A673 (cell line): ENCODE results near the gene NEUROD2. TPM values are rescaled to one million over a fixed set of nuclear protein-coding genes. Genes with fewer than 3 reads are reported as not detected.

ENCODE experiments used
- BruUV-seq: library from RNA; stranded (reverse); fragments of 400-500 nt; replicated peaks from 2 replicates; lab custom pipeline; 2021; lab: Mats Ljungman, UMichigan
- CTCF ChIA-PET: fragments of 300-600 bp; sonication (Branson Sonifier 250); formaldehyde crosslinking; loops from one replicate; lab custom pipeline; 2022; ENCODE audit warnings: antibody characterized with exemption; lab: Charles Lee
- POLR2A ChIA-PET: fragments of 300-600 bp; sonication (Branson Sonifier 250); formaldehyde crosslinking; loops from one replicate; lab custom pipeline; 2022; ENCODE audit warnings: antibody characterized with exemption; ENCODE audit not compliant: low non-redundant PET; lab: Charles Lee
- DNase-seq: peaks from one replicate; pipeline ENCODE4 v3.0.0-alpha.2; 2015; ENCODE audit warnings: low spot score
- H3K27ac ChIP-seq: fragments of 200-600 bp; sonication (generic); 2 replicates; pipeline ENCODE4 v1.5.1; 2016; ENCODE audit warnings: mixed run types, low read depth, mild to moderate bottlenecking, mixed read lengths, antibody characterized with exemption, low read length; ENCODE audit not compliant: poor library complexity, severe bottlenecking
- H3K27me3 ChIP-seq: fragments of 200-600 bp; sonication (generic); replicated peaks from 2 replicates; pipeline ENCODE4 v1.6.1; 2017; ENCODE audit warnings: mixed run types, low read depth, mild to moderate bottlenecking, mixed read lengths, antibody characterized with exemption, low read length; ENCODE audit not compliant: insufficient read depth, poor library complexity
- H3K36me3 ChIP-seq: fragments of 200-600 bp; sonication (generic); 2 replicates; pipeline ENCODE4 v1.6.1; 2016; ENCODE audit warnings: mixed run types, mild to moderate bottlenecking, mixed read lengths, antibody characterized with exemption, low read length; ENCODE audit not compliant: insufficient read depth, poor library complexity, severe bottlenecking
- H3K4me1 ChIP-seq: fragments of 200-600 bp; sonication (generic); 2 replicates; pipeline ENCODE4 v1.6.1; 2017; ENCODE audit warnings: mixed run types, mild to moderate bottlenecking, mixed read lengths, antibody characterized with exemption, low read length; ENCODE audit not compliant: insufficient read depth, poor library complexity, severe bottlenecking
- H3K4me3 ChIP-seq: fragments of 200-600 bp; sonication (generic); 2 replicates; pipeline ENCODE4 v1.5.1; 2016; ENCODE audit warnings: low read depth, mixed run types, mild to moderate bottlenecking, mixed read lengths, low read length; ENCODE audit not compliant: poor library complexity, severe bottlenecking
- H3K9me3 ChIP-seq: fragments of 200-600 bp; sonication (generic); 2 replicates; pipeline ENCODE4 v1.6.1; 2016; ENCODE audit warnings: mixed run types, low read depth, mild to moderate bottlenecking, mixed read lengths, antibody characterized with exemption, low read length; ENCODE audit not compliant: poor library complexity, severe bottlenecking
- EZH2 ChIP-seq: fragments of 200-600 bp; sonication (generic); IDR thresholded peaks from 2 replicates; pipeline ENCODE4 v1.6.1; 2017; ENCODE audit warnings: borderline replicate concordance, low read depth, mild to moderate bottlenecking, mixed read lengths, antibody characterized with exemption, low read length; ENCODE audit not compliant: poor library complexity, severe bottlenecking
- intact Hi-C: fragments of 100-400 bp; cut with micrococcal nuclease; formaldehyde crosslinking; loops from one replicate; pipeline ENCODE4 v1.10.0; 2022; ENCODE audit not compliant: unreplicated experiment
- total RNA-seq: library from RNA; stranded (reverse); gene quantifications from 2 replicates; pipeline ENCODE4 v1.2.3, GENCODE V29; 2021
- TF ChIP-seq, protein P1 (sequence below): fragments of 300-800, 200-600 bp; sonication (generic); conservative IDR thresholded peaks from 2 replicates; pipeline ENCODE4 v1.5.1; 2017; ENCODE audit warnings: low read depth, mild to moderate bottlenecking, antibody characterized with exemption, low read length, moderate library complexity, mixed read lengths

Gene NEUROD2
- total RNA-seq, 1 experiment from 2014 or later: not detected

DNA sequence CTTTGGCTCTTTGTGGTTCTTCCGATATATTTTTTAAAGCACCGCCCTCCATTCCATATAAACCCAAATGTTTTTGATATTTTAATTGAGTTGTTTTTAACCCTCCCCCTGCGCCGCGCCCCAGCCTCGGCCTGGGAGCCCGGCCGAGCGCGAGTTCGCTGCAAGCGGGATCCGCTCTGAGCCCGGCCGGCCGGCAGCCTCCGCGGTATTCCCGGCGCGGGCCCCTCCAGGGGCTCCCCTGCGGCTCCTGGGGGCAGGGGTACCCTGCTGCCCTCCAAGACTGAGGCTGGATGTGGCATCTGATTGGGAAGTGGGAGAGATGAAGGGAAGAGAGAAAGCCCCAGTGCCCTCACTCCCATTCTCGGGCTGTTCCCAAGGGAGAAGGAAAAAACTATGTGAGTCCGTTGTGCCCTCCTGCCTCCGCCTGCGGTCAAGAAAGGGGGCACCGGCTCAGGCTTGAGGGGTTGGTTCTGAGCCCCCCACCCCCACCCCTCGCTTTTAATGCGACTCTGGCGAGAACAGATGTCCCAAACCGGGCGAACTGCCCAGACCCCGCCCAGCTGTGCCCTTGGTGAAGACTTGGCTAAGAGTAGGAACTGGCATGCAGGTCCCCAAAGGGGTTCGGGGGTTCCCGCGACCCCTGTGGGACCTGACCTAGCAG lies 8.6 kb downstream of the NEUROD2 start:
- DNase-seq: no peak
- BruUV-seq: no TSS peak
- Histone ChIP-seq H3K4me1 (no peaks in the 10 kb centered on the region), H3K9me3 (no peaks in the 10 kb centered on the region), H3K4me3 (no peak overlapping the region), H3K27me3 (peaks cover 95% of the 10 kb centered on the region), H3K36me3 (no peaks in the 10 kb centered on the region), H3K27ac (no peak overlapping the region)
- CTCF ChIA-PET: no interaction called here
- TF ChIP-seq, protein P1, sequence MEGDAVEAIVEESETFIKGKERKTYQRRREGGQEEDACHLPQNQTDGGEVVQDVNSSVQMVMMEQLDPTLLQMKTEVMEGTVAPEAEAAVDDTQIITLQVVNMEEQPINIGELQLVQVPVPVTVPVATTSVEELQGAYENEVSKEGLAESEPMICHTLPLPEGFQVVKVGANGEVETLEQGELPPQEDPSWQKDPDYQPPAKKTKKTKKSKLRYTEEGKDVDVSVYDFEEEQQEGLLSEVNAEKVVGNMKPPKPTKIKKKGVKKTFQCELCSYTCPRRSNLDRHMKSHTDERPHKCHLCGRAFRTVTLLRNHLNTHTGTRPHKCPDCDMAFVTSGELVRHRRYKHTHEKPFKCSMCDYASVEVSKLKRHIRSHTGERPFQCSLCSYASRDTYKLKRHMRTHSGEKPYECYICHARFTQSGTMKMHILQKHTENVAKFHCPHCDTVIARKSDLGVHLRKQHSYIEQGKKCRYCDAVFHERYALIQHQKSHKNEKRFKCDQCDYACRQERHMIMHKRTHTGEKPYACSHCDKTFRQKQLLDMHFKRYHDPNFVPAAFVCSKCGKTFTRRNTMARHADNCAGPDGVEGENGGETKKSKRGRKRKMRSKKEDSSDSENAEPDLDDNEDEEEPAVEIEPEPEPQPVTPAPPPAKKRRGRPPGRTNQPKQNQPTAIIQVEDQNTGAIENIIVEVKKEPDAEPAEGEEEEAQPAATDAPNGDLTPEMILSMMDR: no peak
- peak; percentile 97 for TF ChIP-seq EZH2
- POLR2A ChIA-PET: no interaction called here
- intact Hi-C loops: no loop called here

DNA sequence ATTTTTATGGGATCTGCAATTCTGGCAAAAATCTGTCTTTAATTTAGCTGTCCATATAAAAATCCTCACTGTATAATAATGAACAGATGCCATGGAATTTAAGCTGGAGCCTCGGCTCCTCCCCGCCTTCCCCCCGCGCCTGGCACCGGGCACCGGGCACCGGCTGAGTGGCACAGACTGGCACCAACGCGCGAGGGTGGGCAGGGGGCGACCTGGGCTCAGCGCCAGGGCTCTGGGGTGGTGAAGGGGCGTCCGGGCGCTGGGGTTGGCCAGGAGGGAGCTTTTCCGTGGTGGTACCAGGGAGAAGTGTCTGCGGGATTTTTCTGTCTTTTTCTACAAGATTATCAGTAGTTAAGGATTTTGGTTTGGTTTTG lies 9.1 kb downstream of the NEUROD2 start:
- DNase-seq: no peak
- H3K4me3 ChIP-seq: no peak overlapping the region
- intact Hi-C loops: no loop called here
- ChIA-PET POLR2A (no interaction called here), CTCF (no interaction called here)
- TF ChIP-seq, protein P1: no peak
- TF ChIP-seq EZH2: peak; percentile 91
- H3K36me3 ChIP-seq: no peaks in the 10 kb centered on the region
- no peak overlapping the region for H3K27ac ChIP-seq
- H3K9me3 ChIP-seq: no peaks in the 10 kb centered on the region
- H3K4me1 ChIP-seq: no peaks in the 10 kb centered on the region
- peaks cover 90% of the 10 kb centered on the region for H3K27me3 ChIP-seq
- no TSS peak for BruUV-seq

DNA sequence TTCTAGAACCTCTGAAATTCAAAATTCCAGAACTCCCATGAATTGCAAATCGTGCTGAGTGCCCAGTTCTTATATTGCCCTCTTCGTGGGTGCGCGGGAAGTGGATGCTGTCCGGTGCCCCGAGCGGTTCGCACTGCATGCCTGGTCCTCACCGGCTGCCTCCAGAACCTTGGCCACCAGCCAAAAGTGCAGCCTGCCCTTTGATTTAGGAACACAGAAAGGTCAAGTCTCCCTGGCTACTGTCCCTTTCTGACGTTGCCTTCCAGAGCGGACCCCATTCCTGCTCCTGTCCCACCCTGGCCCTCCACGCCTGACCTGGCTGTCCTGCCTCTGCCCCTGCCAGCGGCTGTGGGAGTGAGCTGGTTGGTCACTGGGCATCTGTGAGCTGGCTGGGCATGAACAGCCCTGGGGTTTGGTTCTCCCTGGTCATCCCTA lies 9.7 kb downstream of the NEUROD2 start:
- intact Hi-C loops: no loop called here
- DNase-seq: no peak
- BruUV-seq: no TSS peak

More for the DNA sequence above, 9.7 kb downstream of the NEUROD2 start:
- CTCF ChIA-PET: no interaction called here
- H3K36me3 ChIP-seq: no peaks in the 10 kb centered on the region
- no peak overlapping the region for H3K27ac ChIP-seq
- peaks cover 84% of the 10 kb centered on the region for H3K27me3 ChIP-seq
- no peak overlapping the region for H3K4me3 ChIP-seq
- POLR2A ChIA-PET: no interaction called here
- no peaks in the 10 kb centered on the region for H3K9me3 ChIP-seq
- no peaks in the 10 kb centered on the region for H3K4me1 ChIP-seq
- TF ChIP-seq, protein P1: no peak
- TF ChIP-seq EZH2: no peak
